Keratinocyte (primary cell): ENCODE results near the gene ERI3.

ENCODE experiments used
- EZH2 ChIP-seq: IDR thresholded peaks from one replicate; pipeline ENCODE4 v1.6.1; 2012; ENCODE audit warnings: inconsistent platforms, mild to moderate bottlenecking, low read length, moderate library complexity
- TF ChIP-seq, protein P1 (sequence below), 3 experiments: IDR thresholded peaks in 1 of 3; conservative IDR thresholded peaks in 1 of 3; optimal IDR thresholded peaks in 1 of 3; 2 replicates in 2 of 3; 3 replicates in 1 of 3; pipeline versions ENCODE3 to v1.5.1; 2011; ENCODE audit warnings: low read length in 3 of 3, mild to moderate bottlenecking in 3 of 3, moderate library complexity in 2 of 3, control low read depth in 1 of 3, inconsistent platforms in 1 of 3; ENCODE audit not compliant: insufficient read depth in 2 of 3; ENCODE audit errors: extremely low read depth in 1 of 3

DNA sequence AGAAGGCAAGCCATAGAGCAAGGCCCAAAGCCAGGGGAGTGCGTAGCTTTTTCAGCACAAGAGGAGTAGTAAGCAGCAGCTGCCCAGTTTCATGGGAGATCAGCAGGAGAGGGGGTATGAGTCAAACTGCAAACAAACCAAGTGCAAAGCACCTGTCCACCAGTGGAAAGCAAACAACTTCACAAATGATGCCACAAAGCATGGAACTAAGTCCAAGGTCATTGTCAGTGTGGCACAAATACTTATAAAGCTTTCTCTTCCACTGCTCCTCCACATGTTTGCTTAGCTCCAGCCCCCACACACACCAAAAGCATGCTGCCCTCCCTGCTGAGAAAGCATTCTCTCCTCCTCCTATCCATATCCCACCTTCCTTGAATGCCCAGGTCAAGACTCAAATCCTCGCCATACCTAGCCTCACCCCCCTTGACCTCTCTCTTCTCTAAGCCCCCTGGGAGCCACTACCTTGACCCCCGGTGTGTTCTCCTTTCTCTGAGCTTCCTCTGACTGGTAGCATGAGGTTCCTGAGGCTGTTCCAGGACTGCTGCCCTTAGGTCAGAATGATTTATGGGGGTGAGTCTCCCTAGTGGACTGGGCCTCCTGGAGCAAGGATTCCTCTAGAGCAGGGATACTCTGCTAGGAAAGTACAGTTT, 71.4 kb downstream of the ERI3 start:
- no peak for TF ChIP-seq EZH2
- TF ChIP-seq, protein P1, sequence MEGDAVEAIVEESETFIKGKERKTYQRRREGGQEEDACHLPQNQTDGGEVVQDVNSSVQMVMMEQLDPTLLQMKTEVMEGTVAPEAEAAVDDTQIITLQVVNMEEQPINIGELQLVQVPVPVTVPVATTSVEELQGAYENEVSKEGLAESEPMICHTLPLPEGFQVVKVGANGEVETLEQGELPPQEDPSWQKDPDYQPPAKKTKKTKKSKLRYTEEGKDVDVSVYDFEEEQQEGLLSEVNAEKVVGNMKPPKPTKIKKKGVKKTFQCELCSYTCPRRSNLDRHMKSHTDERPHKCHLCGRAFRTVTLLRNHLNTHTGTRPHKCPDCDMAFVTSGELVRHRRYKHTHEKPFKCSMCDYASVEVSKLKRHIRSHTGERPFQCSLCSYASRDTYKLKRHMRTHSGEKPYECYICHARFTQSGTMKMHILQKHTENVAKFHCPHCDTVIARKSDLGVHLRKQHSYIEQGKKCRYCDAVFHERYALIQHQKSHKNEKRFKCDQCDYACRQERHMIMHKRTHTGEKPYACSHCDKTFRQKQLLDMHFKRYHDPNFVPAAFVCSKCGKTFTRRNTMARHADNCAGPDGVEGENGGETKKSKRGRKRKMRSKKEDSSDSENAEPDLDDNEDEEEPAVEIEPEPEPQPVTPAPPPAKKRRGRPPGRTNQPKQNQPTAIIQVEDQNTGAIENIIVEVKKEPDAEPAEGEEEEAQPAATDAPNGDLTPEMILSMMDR (optimal IDR thresholded peaks at IDR 0.05 in 1 of 3, IDR thresholded peaks at IDR 0.05 in 1 of 3, conservative IDR thresholded peaks at IDR 0.05 in 1 of 3; ENCODE audit: extremely low read depth in 1 of 3, insufficient read depth in 2 of 3, low read length in 3 of 3): no peak
